ENCODE results near the gene ATP5ME.
A peak's percentile ranks its signal among the peaks of the same experiment; 100 is the strongest.
"Not testable (repeated sequence)": the region's sequence is repeated elsewhere in the genome, so short reads cannot be mapped to it uniquely, and the experiment has no call there.

The ATP5ME gene

DNA sequence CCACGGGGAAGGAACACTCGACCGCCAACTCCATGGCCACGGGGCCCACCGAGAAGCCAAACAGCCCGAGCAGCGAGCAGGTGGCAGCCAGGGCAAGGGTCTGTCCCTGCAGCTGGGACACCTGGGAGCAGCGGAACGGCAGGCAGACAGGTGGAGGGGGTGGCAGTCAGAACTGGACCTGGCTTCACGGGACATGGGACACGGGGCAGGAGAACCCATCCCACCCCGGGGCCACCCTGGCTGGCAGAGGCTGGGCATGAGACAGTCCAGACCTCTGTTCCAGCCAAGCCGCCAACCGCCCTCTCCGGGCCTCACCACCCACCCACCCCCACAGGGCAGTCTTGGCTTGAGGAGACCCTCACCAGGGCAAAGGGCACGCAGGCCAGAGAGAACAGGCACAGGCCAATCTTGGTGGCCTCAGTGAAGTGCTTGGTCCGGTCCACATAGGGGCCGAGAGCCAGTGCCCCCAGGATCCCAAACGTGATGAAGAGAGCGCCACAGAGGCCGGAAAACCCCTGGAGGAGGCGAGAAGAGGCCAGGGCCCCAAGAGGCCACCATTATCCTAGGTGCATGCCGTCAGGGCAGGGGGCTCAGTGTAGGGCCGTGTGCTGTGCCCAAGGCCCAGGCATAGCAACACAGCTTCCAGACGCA lies 9.3 kb upstream of the ATP5ME start:
- no peak for DNase-seq

DNA sequence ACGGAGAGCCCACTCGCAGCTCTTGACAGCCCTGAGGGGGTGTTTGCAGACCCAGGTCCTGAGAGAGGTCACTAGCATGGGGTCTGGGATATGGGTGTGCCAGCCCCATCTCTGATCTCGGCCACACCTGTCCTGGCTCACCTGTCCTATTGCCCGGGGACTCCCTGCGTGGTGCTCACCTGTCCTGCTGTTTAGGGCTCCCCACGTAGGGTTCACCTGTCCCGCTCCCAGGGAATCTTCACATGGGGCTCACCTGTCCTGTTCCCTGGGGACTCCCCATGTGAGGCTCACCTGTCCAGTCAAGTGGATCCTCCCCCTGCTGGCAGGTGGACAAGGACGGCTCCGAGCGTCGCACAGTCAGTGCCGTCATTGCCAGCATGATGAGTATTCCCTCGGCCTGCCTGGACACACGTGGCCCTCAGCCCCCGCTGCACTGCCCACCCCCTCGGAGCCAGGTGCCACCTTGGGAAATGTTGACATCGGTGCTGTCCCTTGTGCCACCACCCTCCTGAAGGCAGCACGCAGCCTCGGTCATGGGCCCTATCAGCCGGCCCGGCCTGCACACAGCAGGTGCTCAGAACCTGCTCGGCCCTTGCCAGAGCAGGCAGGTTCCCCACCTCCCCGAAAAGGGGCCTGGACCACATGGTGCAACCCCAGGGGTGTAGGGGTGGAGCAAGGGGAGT lies 8.6 kb upstream of the ATP5ME start:
- DNase-seq: no peak

DNA sequence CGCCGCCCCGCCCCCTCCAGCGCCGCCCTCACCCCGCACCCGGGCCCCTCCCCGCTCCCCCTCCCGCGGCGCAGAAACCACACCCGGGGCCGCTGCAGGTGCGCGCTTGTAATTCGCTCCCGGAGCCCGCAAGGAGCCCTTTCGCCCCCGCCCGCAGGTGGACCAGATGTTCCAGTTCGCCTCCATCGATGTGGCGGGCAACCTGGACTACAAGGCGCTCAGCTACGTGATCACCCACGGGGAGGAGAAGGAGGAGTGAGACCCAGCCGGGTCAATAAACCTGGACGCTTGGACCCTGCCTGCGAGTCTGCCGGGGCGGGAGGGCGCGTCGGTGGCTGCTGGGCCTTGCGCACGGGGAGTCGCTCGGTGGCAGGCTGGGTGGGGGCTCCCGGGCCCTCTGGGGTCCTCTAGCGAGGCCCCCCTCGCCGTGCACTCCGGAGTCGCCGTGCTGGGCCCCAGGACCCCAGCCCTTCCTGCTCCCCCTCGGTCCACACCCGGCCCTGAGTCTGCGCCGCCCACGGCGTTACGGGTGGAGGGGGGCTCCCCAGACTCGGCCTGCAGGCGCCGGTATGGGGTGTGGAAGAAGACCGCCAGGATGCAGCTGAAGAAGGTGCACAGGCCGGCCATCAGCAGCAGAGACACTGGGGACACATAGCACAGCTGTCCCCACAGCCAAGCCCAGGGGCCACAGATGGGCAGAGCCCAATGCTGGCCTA lies 7.8 kb upstream of the ATP5ME start:
- DNase-seq: no peak

DNA sequence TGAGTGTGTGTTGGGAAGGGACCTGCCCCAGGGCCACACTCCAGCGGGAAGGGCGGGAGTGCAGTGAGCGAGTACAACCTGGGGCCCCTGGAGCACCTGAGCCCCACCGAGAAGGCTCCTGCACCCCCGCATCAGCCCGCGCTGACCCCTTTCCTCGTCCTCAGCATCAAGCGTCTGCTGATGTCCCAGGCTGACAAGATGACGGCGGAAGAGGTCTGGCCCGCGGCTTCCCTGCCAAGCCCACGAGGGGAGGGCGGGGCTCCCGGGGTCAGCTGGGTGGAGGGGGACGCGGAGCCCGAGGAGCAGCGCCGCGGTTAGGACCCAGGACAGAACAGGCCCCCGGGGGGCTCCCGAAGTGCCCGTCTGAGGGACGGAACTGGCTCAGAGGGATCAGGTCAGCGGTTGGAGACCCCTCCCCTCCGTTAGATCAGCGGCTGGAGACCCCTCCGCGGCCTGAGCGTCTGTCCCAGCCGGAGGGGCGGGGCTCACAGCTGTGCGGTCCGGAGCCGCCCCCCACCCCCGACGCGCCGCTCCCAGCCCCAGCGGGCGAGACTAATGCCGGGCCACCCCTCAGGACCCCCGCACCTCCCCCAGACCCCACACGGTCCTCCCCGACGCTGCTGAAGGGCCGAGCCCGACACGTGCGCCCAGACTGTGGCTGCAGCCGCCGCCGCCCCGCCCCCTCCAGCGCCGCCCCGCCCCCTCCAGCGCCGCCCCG lies 7.0 kb upstream of the ATP5ME start:
- peak; percentile 31 to 61 for DNase-seq

DNA sequence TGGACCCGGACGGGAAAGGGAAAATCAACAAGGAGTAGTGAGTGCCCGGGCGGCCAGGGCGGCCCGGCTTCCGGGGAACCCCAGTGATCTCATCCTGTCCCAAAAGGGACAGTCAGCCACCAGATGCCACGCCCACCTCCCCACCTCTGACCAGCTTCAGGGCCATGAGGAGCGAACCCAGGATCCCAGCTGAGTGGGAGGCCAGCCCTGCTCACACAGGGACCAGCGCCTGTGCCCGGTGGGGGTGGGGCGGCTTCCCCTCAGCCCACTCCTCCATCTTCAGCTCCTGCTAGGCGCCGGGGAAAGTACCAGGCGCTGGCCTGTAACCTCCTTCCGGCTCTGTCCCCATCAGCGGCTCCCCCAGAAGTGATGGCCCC lies 6.5 kb upstream of the ATP5ME start:
- DNase-seq: peak in 1 of 2 donors; percentile 79

DNA sequence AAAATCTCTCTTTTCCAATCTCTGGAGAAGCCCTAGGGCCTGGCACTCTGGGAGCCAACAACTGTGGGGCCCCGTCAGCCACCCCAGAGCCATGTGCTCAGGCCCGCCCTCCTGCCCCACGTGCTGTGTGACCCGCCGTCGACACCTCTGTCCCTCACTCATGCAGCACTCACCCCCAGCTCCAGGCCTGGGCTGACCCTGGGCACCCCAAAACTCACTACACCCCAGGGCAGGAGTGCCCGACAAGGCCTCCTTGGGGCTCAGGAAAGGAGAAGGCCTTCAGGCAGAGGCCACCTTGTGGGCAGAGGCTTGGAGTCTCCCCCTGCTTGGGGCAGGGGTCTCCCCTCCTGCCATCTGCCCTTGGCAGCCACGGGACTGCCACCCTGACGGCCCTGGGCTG lies 6.0 kb upstream of the ATP5ME start:
- DNase-seq: no peak

DNA sequence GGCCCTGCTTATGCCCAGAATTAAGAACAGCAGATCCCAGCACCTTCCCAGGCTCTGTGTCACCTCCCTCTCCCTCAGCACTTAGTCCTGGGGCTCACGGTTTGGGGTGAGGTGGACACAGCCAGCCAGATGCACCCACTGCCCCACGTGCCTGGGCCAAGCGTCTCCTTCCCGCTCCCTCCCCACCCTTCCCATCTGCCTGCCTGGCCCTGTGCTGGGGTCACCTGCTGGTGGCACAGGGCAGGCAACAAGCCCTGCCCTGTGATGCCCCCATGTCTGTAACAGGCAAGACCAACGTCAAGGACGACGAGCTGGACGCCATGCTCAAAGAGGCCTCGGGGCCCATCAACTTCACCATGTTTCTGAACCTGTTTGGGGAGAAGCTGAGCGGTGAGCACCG lies 5.6 kb upstream of the ATP5ME start:
- no peak for DNase-seq

DNA sequence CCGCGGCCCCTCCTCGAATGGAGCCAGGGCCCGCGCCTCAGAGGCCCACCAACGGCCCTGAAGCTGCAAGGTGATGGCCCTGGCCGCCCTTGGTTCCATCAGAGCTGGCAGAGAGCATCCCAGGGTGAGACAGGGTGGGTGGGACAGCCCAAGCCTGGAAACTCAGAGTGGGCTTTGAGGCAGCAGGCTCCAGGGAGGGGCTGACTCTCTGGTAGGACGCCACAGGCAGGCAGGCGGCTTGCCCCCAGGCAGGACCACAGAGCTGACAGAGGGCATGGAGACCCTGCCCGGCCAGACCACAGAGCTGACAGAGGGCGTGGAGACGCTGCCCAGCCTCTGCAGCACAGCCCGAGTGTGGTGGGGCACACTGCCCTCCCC lies 5.0 kb upstream of the ATP5ME start:
- DNase-seq: no peak

DNA sequence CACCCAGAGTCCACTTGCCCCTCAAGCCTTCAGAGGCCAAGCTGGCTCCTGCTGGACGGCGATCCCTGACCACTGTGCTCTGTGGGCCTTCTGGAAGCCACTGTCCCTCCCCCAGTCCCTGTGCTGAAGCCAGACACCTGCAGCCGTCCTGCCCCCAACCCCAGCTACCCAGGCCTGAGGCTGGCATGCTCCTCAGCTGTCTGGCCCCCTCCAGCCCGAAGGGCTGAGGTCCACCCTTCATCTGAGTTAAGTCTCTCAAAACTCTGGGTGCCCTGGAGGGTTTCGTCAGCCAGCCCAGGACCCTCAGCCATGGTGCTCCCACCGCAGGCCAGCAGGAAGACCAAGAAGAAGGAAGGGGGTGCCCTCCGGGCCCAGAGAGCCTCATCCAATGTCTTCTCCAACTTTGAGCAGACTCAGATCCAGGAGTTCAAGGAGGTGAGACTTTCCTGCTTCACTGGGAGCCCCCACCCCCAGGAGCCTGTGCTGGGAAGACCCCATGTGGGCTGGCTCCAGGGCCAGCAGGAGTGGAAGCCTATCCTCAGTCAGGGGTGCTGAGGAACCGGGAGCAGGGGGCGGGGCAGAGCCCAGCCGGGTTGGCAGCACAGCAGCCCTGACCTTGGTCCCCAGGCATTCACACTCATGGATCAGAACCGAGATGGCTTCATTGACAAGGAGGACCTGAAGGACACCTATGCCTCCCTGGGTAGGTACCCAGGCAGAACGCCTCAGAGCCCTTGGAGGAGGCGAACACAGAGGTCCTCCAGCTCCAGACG lies 4.4 kb upstream of the ATP5ME start:
- DNase-seq: no peak

DNA sequence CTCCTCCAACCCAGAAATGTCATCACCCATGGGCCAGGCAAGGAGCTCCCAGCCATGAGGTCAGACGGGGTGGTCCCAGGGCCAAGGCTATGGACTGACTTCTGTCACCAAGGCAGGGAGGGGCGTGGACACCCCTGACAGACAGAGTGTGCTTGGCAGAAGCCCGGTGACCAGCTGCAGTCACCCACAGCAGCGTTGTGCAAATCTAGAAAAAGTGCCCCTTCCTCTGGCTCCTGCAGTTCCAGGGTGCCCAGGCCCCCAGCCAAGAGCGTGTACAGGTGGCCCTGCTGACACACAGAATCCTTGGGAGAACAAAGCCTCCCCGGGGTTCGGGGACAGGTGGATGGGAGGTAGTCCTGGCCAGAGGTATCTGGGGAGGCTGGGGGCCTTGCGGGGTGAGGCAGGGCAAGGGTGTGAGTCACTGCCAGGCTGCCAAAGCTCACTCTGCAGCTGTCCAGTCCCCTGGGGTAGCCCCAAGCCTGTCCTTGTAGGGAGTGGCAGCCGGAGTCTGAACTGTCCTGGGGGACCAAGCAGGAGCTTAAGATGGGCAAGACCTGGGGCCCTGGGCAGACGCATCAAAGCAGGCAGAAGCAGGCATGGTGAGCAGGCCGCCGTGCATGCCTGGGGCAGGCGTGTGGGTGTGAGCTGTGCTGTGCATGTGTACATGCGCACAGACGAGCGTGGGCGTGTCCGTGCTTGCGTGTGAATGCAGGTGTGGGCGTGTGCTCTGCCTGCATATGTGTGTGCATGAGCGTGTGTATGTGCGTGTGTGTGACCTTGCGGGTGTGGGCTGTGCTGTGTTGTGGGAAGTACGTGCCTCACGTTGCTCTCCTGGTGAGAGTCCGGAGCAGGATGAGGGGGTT lies 3.6 kb upstream of the ATP5ME start:
- DNase-seq: peak in 1 of 2 donors; percentile 70

DNA sequence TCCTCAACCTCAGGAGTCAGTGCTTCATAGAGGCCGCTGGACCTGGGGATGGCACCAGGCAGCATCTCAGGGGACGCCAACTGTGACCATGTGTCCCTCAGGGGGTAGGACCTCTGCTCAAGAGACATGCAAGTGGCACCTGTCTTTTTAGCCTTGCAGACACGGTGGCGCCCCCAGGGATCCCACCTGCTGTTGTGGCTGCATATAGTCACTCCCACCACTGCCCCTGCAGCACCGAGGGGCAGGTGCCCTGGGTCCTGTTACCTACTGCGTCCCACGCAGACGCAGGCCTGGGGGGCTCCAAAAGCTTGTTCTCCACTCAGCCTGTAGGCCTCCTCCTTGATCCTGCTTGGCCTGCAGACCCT lies 2.8 kb upstream of the ATP5ME start:
- DNase-seq: no peak

DNA sequence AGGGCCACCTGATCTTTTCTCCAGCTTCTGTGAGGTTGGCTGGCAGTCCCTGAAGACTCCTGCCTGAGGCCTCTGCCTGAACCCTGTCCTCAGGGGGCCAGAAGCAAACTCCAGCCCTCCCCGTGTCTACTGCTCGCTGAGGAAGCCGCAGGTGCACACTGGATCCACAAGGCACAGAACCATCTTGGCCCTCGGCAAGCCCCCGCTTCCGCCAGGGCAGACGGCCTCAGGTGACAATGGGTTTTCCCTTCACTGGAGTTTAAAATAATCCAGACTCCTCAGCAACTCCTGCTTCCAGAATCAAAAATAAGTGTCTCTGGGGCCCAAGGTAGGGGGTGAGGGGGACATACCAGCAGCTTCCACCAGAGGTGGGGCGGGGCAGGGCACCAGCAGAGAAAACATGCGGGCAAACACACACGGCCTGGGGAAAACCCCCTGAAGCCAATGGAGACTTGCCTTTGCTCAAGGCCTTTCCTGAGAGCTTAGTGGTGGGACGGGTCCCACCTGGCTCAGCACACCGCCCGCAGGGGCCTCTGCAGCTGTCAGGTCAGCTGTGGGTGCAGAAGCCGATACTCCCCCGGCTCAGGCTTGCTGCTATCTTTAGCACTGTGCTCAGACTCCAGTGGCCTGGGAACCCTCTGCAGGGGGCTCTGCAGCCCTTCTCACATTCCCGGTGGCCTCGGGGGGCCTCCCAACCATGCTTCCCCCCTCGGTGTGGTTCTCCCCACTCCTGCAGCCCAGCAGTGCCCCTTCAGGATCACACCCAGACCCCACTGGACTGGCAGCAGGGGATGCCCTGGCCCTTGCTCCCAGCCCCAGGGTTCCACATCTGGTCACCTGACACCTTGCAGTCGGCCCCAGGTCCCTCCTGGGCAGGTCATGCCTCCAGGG lies 2.1 kb upstream of the ATP5ME start:
- DNase-seq: no peak

DNA sequence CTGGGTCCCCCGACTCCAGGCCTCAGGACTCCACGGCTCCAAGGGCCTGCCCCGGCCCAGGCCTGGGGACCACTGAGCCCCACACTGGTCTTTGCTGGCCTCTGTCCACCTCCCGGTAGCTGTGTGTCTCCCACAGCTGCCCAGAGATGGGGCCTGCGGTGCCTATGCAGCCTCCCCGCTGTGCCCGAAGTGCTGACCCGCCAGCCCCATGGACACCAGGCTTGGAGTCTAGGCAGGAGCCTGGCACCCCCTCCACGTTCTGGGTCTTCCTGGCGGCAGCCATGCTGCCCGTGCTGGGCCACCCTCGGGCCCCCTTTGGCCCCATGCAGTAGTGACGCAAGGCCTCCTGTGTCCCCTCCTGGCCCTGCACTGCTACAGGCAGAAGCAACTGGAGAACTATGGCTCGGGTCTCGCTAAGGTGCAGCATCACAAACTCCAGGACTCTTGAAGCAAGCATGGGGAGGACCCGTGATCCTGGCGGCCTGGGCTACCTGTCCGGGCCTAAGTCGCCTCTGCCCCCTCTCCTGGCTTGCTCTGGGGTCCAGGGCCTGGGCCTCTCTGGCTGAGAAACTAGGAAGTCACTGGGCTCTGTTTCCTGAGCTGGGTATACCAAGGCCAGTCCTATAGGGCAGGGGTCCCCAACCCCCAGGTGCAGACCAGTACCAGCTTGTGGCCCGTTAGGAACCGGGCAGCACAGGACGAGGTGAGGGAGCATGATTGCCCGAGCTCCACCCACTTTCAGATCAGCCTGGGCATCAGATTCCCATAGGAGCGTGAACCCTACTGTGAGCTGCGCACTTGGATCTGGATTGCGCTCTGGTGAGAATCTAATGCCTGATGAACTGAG lies 1.2 kb upstream of the ATP5ME start:
- no peak for DNase-seq

DNA sequence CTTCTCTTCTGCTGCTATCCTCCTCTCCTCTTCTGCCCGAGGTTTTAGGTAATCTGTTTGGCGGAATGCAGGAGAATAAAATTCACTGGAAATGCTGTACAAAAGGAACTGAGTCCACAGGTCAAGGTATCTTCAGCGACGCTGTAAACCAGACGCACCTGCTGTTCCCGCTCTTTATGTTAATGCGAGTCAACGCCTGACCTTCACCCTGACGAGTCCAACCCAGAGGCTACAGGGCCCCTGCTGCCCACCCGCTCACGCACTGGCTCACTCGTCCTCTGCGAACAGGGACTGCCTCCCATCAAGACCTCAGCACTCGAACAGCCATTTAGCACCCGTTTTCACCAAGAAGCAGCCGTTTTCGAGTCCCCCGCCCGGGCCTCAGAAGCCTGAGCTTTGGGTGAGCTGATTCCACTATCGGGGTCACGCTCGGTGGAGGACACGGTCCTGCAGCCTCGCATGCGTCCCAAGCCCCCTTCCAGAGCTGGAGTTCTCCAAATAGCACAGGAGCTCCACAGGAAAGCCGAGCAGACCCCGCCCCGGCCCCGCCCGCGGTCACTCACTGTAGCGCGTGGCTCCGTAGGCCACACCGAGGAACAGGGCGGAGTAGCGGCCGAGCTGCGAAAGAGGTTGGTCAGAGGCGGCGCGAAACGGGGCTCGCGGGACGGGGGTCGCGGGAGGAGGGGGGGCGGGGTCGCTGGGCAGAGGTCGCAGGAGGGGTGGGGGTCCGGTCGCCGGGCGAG lies 556 bp downstream of the ATP5ME start:
- peak; percentile 43 to 72 for DNase-seq

DNA sequence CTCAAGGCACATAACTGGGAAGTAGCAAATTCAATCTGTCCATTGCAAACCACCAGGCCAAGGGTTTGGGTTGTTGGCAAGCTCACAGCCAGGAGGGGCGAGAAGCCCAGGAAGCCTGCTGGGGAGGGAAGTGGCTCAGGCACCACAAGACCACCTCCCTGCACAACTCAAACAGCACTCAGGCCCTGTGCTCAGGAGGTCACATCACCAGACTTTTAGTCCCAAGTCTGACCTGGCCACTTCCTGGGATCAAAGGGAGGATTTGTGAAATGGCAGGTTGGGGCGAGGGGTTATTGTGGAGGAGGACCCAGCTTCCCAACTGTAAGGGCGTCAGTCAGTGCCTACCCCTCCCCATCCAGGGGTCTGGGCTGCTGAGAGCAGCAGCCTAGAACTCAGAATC lies 2.3 kb downstream of the ATP5ME start:
- DNase-seq: no peak

DNA sequence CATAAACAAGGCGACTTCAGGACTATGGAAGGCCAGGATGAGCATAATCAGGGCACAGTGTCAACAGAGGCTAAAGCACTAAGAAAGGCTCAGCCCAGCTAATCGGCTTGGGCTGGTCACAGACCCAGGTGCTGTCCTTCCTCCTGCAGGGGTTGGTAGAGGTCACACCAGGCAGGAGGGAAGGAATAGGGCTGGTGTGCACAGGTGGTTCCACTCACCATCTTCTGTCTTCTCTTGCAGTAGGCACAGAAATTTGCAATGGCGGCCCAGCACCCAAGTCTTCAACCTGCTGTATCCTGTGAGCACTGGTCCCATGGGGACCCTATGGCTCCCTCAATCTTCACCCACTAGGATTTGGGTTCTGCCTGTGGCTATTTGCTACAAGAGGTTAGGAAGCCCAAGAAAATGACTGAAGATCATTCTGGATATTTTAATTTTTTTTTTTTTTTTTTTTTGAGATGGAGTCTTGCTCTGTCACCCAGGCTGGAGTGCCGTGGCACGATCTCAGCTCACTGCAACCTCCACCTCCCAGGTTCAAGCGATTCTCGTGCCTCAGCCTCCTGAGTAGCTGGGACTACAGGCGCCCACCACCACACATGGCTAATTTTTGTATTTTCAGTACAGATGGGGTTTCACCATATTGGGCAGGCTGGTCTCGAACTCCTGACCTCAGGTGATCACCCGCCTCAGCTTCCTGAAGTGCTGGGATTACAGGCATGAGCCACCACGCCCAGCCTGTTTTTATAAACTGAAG lies 4.1 kb downstream of the ATP5ME start:
- DNase-seq: not testable (repeated sequence)

DNA sequence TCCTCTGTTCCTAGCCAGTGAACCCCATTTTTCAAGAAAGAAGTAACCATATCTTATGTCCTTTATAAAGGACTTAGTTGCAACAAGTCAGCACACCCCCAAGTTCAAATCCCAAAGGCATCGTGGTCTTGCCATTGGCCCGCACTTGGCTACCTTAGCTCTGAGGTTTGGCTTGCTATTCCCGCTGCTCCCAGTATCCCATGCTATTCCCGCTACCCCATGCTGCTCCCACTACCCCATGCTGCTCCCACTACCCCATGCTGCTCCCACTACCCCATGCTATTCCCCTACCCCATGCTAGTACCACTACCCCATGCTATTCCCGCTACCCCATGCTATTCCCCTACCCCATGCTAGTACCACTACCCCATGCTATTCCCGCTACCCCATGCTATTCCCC lies 5.9 kb downstream of the ATP5ME start:
- not testable (repeated sequence) for DNase-seq

DNA sequence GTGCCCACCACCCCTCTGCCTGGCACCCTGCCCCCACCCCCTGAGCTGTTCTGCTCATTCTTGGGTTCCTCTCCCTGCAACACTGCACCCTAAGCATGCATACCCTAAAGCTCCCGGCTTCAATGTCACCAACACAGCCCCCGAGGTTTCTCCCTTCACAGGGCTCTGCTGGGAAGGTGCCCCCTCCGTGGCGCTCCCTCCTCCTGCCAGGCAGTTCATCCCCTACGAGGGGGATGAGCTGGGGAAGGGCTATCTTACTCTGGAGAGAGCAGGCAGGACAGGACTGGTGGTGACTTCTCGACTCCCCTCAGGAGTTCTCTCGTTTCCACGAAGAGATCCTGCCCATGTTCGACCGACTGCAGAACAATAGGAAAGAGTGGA lies 6.5 kb downstream of the ATP5ME start:
- DNase-seq: no peak
